IPS-18a (cell line): Measurements from ENCODE around the gene MAP2K5.
A peak's percentile ranks its signal among the peaks of the same experiment; 100 is the strongest.

Experiments
- H3K27ac ChIP-seq: one replicate; pipeline ENCODE4 v1.5.1; 2013; ENCODE audit warnings: low read length
- H3K27me3 ChIP-seq: one replicate; pipeline ENCODE4 v1.6.1; 2013; ENCODE audit warnings: mild to moderate bottlenecking, low read length; ENCODE audit not compliant: control insufficient read depth, insufficient read depth
- H3K36me3 ChIP-seq: one replicate; pipeline ENCODE4 v1.6.1; 2013; ENCODE audit warnings: low read depth, low read length; ENCODE audit not compliant: control insufficient read depth
- H3K4me1 ChIP-seq: one replicate; pipeline ENCODE4 v1.6.1; 2013; ENCODE audit warnings: low read depth, low read length; ENCODE audit not compliant: control insufficient read depth
- H3K4me3 ChIP-seq: one replicate; pipeline ENCODE4 v1.5.1; 2013; ENCODE audit warnings: low read length
- H3K9ac ChIP-seq: one replicate; pipeline ENCODE4 v1.6.1; 2013; ENCODE audit warnings: mild to moderate bottlenecking, low read length, moderate library complexity
- H3K9me3 ChIP-seq: one replicate; pipeline ENCODE4 v1.6.1; 2013; ENCODE audit warnings: low read depth, low read length; ENCODE audit not compliant: control insufficient read depth

MAP2K5 gene

DNA sequence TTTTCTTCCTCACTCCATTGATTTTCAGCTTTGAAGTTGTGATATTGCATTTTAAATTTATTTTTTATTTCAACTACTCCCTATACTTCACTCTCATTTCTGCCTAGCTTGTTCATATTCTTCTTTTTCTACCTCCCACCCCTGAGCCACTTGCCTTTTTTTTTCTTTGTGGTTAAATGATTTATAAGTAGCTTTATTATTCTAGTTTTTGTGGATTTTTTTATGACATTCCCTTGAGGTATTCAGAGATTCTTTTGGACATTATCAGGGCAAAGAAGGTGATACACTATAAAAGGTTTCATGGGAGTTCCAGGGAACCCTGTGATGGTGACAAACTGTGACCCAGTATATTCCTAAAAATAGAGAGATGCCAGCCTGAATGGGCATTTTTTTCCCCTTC, 18.3 kb upstream of the MAP2K5 start:
- no peaks in the 10 kb centered on the region for H3K9me3 ChIP-seq
- H3K4me3 ChIP-seq: no peak overlapping the region
- no peaks in the 10 kb centered on the region for H3K36me3 ChIP-seq
- no peak overlapping the region for H3K9ac ChIP-seq
- peaks cover 12% of the 10 kb centered on the region for H3K4me1 ChIP-seq
- H3K27me3 ChIP-seq: peaks cover 22% of the 10 kb centered on the region
- H3K27ac ChIP-seq: no peak overlapping the region

GRCh38 chr15:67528513-67528912, 14.0 kb upstream of the MAP2K5 start:
- Histone ChIP-seq H3K4me3 (no peak overlapping the region), H3K4me1 (peaks cover under 1% of the 10 kb centered on the region), H3K27me3 (no peaks in the 10 kb centered on the region), H3K27ac (no peak overlapping the region), H3K36me3 (no peaks in the 10 kb centered on the region), H3K9me3 (no peaks in the 10 kb centered on the region), H3K9ac (no peak overlapping the region)

GRCh38 chr15:67531379-67531914, 11.1 kb upstream of the MAP2K5 start:
- no peak overlapping the region for H3K27ac ChIP-seq
- no peaks in the 10 kb centered on the region for H3K4me1 ChIP-seq
- no peaks in the 10 kb centered on the region for H3K9me3 ChIP-seq
- H3K36me3 ChIP-seq: no peaks in the 10 kb centered on the region
- no peak overlapping the region for H3K4me3 ChIP-seq
- no peak overlapping the region for H3K9ac ChIP-seq
- H3K27me3 ChIP-seq: no peaks in the 10 kb centered on the region

GRCh38 chr15:67533873-67534272, 8.6 kb upstream of the MAP2K5 start:
- Histone ChIP-seq H3K9ac (no peak overlapping the region), H3K27me3 (no peaks in the 10 kb centered on the region), H3K4me3 (no peak overlapping the region), H3K27ac (no peak overlapping the region), H3K36me3 (no peaks in the 10 kb centered on the region), H3K9me3 (no peaks in the 10 kb centered on the region), H3K4me1 (no peaks in the 10 kb centered on the region)

GRCh38 chr15:67534360-67534759, 8.1 kb upstream of the MAP2K5 start:
- no peaks in the 10 kb centered on the region for H3K9me3 ChIP-seq
- H3K4me1 ChIP-seq: no peaks in the 10 kb centered on the region
- H3K27ac ChIP-seq: no peak overlapping the region
- no peak overlapping the region for H3K4me3 ChIP-seq
- H3K9ac ChIP-seq: no peak overlapping the region
- no peaks in the 10 kb centered on the region for H3K27me3 ChIP-seq
- no peaks in the 10 kb centered on the region for H3K36me3 ChIP-seq

GRCh38 chr15:67537771-67538170, 4.7 kb upstream of the MAP2K5 start:
- H3K27ac ChIP-seq: no peak overlapping the region
- no peaks in the 10 kb centered on the region for H3K9me3 ChIP-seq
- H3K4me1 ChIP-seq: peaks cover 4% of the 10 kb centered on the region
- H3K36me3 ChIP-seq: no peaks in the 10 kb centered on the region
- H3K27me3 ChIP-seq: peaks cover 4% of the 10 kb centered on the region
- no peak overlapping the region for H3K4me3 ChIP-seq
- H3K9ac ChIP-seq: no peak overlapping the region

DNA sequence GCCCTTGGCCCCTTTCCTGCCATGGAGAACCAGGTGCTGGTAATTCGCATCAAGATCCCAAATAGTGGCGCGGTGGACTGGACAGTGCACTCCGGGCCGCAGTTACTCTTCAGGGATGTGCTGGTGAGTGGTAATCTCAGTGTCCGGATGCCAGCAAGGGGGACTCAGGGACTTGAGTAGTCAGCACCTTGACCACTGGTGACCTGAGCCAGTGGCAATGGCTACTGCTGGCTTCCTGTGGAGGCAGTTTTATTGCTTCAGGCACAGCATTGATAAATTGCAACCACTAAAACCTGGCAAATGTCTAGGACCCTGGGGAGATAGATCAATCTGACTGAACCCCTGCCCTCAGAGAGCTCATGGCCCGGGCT, 830 bp downstream of the MAP2K5 start:
- H3K9ac ChIP-seq: no peak overlapping the region
- H3K27me3 ChIP-seq: peaks cover 4% of the 10 kb centered on the region
- H3K4me1 ChIP-seq: peaks cover 11% of the 10 kb centered on the region
- peak overlapping the region; percentile 89 for H3K4me3 ChIP-seq
- H3K9me3 ChIP-seq: no peaks in the 10 kb centered on the region
- no peaks in the 10 kb centered on the region for H3K36me3 ChIP-seq
- H3K27ac ChIP-seq: no peak overlapping the region

DNA sequence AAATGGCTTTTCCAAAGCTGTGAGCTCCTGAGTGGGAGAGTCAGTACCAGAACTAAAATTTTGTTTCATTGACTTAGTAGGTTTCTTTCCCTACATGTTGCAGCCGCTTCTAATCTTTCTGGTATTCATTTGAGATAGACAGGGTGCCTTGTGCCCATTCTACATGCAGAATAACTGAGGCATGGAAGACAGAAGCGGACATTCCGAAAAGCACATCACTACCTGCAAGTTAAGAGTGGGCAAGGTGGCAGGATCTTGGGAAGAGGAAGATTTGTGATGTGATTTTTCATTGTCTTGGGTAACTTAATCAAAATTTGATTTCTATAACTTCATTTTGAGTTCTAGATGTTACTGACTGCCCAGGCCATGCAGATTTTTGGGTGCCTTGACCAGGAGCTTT, 2.0 kb downstream of the MAP2K5 start:
- H3K4me1 ChIP-seq: peaks cover 22% of the 10 kb centered on the region
- H3K36me3 ChIP-seq: no peaks in the 10 kb centered on the region
- H3K9me3 ChIP-seq: no peaks in the 10 kb centered on the region
- no peak overlapping the region for H3K27ac ChIP-seq
- no peak overlapping the region for H3K9ac ChIP-seq
- peaks cover 4% of the 10 kb centered on the region for H3K27me3 ChIP-seq
- H3K4me3 ChIP-seq: no peak overlapping the region

GRCh38 chr15:67545864-67546263, 3.4 kb downstream of the MAP2K5 start:
- no peak overlapping the region for H3K9ac ChIP-seq
- H3K36me3 ChIP-seq: no peaks in the 10 kb centered on the region
- H3K27me3 ChIP-seq: peaks cover 4% of the 10 kb centered on the region
- H3K9me3 ChIP-seq: no peaks in the 10 kb centered on the region
- no peak overlapping the region for H3K4me3 ChIP-seq
- no peak overlapping the region for H3K27ac ChIP-seq
- peaks cover 27% of the 10 kb centered on the region for H3K4me1 ChIP-seq

DNA sequence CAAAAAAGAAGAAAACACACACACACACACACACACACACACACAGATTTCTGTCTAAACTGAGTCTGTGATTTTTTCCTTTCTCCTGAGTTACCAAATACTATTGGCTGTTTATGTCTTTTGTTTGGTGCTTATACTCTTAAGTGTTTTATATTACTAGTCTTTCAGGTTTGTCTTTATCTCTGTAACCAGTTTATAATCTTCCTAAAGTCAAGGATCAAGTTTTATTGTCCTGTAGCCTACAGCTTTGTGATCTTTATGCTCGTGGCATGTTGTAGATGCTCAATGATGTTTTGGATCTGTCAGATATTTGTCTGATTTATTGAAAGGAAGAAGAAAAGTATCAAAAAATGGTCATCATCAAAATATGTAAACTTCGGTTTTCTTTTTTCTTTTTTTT, 4.6 kb downstream of the MAP2K5 start:
- Histone ChIP-seq H3K4me3 (no peak overlapping the region), H3K27me3 (no peaks in the 10 kb centered on the region), H3K36me3 (no peaks in the 10 kb centered on the region), H3K27ac (no peak overlapping the region), H3K9ac (no peak overlapping the region), H3K9me3 (no peaks in the 10 kb centered on the region), H3K4me1 (peaks cover 23% of the 10 kb centered on the region)

- H3K4me1 ChIP-seq: peaks cover 23% of the 10 kb centered on the region
- H3K27me3 ChIP-seq: no peaks in the 10 kb centered on the region
- H3K27ac ChIP-seq: no peak overlapping the region
- H3K9me3 ChIP-seq: no peaks in the 10 kb centered on the region
- H3K9ac ChIP-seq: no peak overlapping the region
- no peaks in the 10 kb centered on the region for H3K36me3 ChIP-seq
- H3K4me3 ChIP-seq: no peak overlapping the region
Measured at GRCh38 chr15:67547836-67548235, 5.3 kb downstream of the MAP2K5 start.

- H3K4me1 ChIP-seq: peaks cover 23% of the 10 kb centered on the region
- H3K27ac ChIP-seq: no peak overlapping the region
- no peaks in the 10 kb centered on the region for H3K36me3 ChIP-seq
- no peak overlapping the region for H3K9ac ChIP-seq
- H3K27me3 ChIP-seq: no peaks in the 10 kb centered on the region
- no peak overlapping the region for H3K4me3 ChIP-seq
- H3K9me3 ChIP-seq: no peaks in the 10 kb centered on the region
Measured at GRCh38 chr15:67548236-67548852, 5.8 kb downstream of the MAP2K5 start.
